NT2/D1 (cell line): ENCODE data around the gene DIAPH2.

Experiments
- YY1 ChIP-seq: IDR thresholded peaks from 2 replicates; pipeline ENCODE4 v1.6.1; 2011; ENCODE audit not compliant: insufficient read length, insufficient read depth
- ZNF274 ChIP-seq: IDR thresholded peaks from 2 replicates; pipeline ENCODE4 v1.6.1; 2011; ENCODE audit warnings: mild to moderate bottlenecking, low read depth, low read length

DNA sequence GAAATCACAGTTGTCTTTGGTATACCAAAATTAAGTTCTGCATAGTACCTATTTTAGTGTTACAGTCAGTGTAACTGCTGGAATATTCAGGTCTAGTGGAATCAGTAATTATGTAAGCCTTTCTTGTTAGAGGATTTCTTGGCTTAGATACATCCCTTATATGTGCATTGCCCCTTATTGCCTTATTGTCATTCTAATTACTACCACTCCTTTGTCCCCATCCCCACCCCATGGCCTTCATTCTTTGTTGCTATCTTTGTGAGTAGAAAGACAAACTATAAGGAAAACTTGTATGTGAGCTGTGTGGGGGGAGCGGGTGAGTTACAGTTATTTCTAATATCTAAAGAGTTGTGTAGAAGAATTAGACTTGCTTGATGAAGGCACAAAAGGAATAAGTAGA lies 162.2 kb downstream of the DIAPH2 start:
- TF ChIP-seq ZNF274 = no peak
- no peak for TF ChIP-seq YY1
